MM.1S (cell line): ENCODE measurements around the gene KIRREL3.

Source experiments
- EZH2 ChIP-seq: fragments of 300-600 bp; sonication (generic); optimal IDR thresholded peaks from 2 replicates; pipeline ENCODE3; 2017; ENCODE audit warnings: low read depth, mild to moderate bottlenecking, antibody characterized with exemption, low read length, mixed read lengths
- TF ChIP-seq, protein P1 (sequence below): fragments of 300-600 bp; sonication (generic); IDR thresholded peaks from 2 replicates; pipeline ENCODE4 v1.5.1; 2016; ENCODE audit warnings: antibody characterized with exemption, low read length, mixed read lengths

- TF ChIP-seq, protein P1, sequence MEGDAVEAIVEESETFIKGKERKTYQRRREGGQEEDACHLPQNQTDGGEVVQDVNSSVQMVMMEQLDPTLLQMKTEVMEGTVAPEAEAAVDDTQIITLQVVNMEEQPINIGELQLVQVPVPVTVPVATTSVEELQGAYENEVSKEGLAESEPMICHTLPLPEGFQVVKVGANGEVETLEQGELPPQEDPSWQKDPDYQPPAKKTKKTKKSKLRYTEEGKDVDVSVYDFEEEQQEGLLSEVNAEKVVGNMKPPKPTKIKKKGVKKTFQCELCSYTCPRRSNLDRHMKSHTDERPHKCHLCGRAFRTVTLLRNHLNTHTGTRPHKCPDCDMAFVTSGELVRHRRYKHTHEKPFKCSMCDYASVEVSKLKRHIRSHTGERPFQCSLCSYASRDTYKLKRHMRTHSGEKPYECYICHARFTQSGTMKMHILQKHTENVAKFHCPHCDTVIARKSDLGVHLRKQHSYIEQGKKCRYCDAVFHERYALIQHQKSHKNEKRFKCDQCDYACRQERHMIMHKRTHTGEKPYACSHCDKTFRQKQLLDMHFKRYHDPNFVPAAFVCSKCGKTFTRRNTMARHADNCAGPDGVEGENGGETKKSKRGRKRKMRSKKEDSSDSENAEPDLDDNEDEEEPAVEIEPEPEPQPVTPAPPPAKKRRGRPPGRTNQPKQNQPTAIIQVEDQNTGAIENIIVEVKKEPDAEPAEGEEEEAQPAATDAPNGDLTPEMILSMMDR, result no peak
- TF ChIP-seq EZH2, result no peak
Observed at GRCh38 chr11:126746443-126746842, 254.1 kb downstream of the KIRREL3 start.
